Duodenal mucosa (tissue), 2 donors: ENCODE measurements around the gene TTLL9.
"Not testable (repeated sequence)": the region's sequence is repeated elsewhere in the genome, so short reads cannot be mapped to it uniquely, and the experiment has no call there.

Experiments used
- H3K27ac ChIP-seq: one replicate; pipeline ENCODE4 v1.7.0; 2013; ENCODE audit warnings: low read depth, low read length
- H3K27me3 ChIP-seq, 2 donors: one replicate each; pipeline ENCODE4 v1.7.0; 2013; ENCODE audit warnings: low read length in 2 of 2, control low read depth in 1 of 2; ENCODE audit not compliant: insufficient read depth in 2 of 2, control insufficient read depth in 1 of 2
- H3K36me3 ChIP-seq, 2 donors: one replicate each; pipeline ENCODE4 v1.7.0; 2013; ENCODE audit warnings: low read length in 2 of 2, control low read depth in 1 of 2; ENCODE audit not compliant: insufficient read depth in 2 of 2, control insufficient read depth in 1 of 2
- H3K4me1 ChIP-seq, 2 donors: one replicate each; pipeline ENCODE4 v1.7.0; 2013; ENCODE audit warnings: low read length in 2 of 2, control low read depth in 1 of 2; ENCODE audit not compliant: insufficient read depth in 2 of 2, control insufficient read depth in 1 of 2
- H3K4me3 ChIP-seq, 2 donors: one replicate each; pipeline ENCODE4 v1.7.0; 2013; ENCODE audit warnings: low read length in 2 of 2, low read depth in 1 of 2
- H3K9ac ChIP-seq, 2 donors: one replicate each; pipeline ENCODE4 v1.7.0; 2013; ENCODE audit warnings: low read length in 2 of 2, low read depth in 1 of 2
- H3K9me3 ChIP-seq, 2 donors: one replicate each; pipeline ENCODE4 v1.7.0; 2013; ENCODE audit warnings: low read length in 2 of 2, control low read depth in 1 of 2; ENCODE audit not compliant: control insufficient read depth in 1 of 2

The TTLL9 gene

GRCh38 chr20:31927627-31928159 is 57.3 kb downstream of the TTLL9 start:
- Histone ChIP-seq H3K4me1 (no peaks in the 10 kb centered on the region), H3K4me3 (no peak overlapping the region), H3K9me3 (no peaks in the 10 kb centered on the region), H3K27me3 (peaks cover 0 to 3% of the 10 kb centered on the region in 2 donors), H3K27ac (no peak overlapping the region), H3K36me3 (no peaks in the 10 kb centered on the region), H3K9ac (no peak overlapping the region)

- not testable (repeated sequence) for H3K4me1 ChIP-seq, H3K36me3 ChIP-seq, H3K27me3 ChIP-seq, H3K27ac ChIP-seq, H3K9ac ChIP-seq, H3K4me3 ChIP-seq, H3K9me3 ChIP-seq
Measured at GRCh38 chr20:31929631-31930030, 59.2 kb downstream of the TTLL9 start.

- peaks cover 0 to 3% of the 10 kb centered on the region in 2 donors for H3K27me3 ChIP-seq
- no peaks in the 10 kb centered on the region for H3K36me3 ChIP-seq
- no peak overlapping the region for H3K27ac ChIP-seq
- H3K9ac ChIP-seq = no peak overlapping the region
- H3K9me3 ChIP-seq = no peaks in the 10 kb centered on the region
- no peaks in the 10 kb centered on the region for H3K4me1 ChIP-seq
- no peak overlapping the region for H3K4me3 ChIP-seq
Measured at GRCh38 chr20:31930779-31931178, 60.3 kb downstream of the TTLL9 start.

- Histone ChIP-seq H3K4me1 (no peaks in the 10 kb centered on the region), H3K36me3 (no peaks in the 10 kb centered on the region), H3K27ac (no peak overlapping the region), H3K9ac (no peak overlapping the region), H3K9me3 (no peaks in the 10 kb centered on the region), H3K4me3 (no peak overlapping the region), H3K27me3 (peaks cover 0 to 2% of the 10 kb centered on the region in 2 donors)
Measured at GRCh38 chr20:31933698-31934097, 63.3 kb downstream of the TTLL9 start.

- Histone ChIP-seq H3K27ac (no peak overlapping the region), H3K36me3 (no peaks in the 10 kb centered on the region), H3K4me1 (no peaks in the 10 kb centered on the region), H3K9me3 (no peaks in the 10 kb centered on the region), H3K4me3 (no peak overlapping the region), H3K9ac (no peak overlapping the region), H3K27me3 (no peaks in the 10 kb centered on the region)
Measured at GRCh38 chr20:31934491-31934890, 64.1 kb downstream of the TTLL9 start.

- H3K27ac ChIP-seq = no peak overlapping the region
- H3K9me3 ChIP-seq = no peaks in the 10 kb centered on the region
- no peak overlapping the region for H3K4me3 ChIP-seq
- H3K36me3 ChIP-seq = no peaks in the 10 kb centered on the region
- no peaks in the 10 kb centered on the region for H3K4me1 ChIP-seq
- H3K27me3 ChIP-seq = no peaks in the 10 kb centered on the region
- H3K9ac ChIP-seq = no peak overlapping the region
Measured at GRCh38 chr20:31934968-31935764, 64.7 kb downstream of the TTLL9 start.

- no peak overlapping the region for H3K9ac ChIP-seq
- no peak overlapping the region for H3K27ac ChIP-seq
- no peak overlapping the region for H3K4me3 ChIP-seq
- H3K4me1 ChIP-seq = no peaks in the 10 kb centered on the region
- H3K27me3 ChIP-seq = no peaks in the 10 kb centered on the region
- H3K36me3 ChIP-seq = no peaks in the 10 kb centered on the region
- no peaks in the 10 kb centered on the region for H3K9me3 ChIP-seq
Measured at GRCh38 chr20:31936420-31936819, 66.0 kb downstream of the TTLL9 start.

- Histone ChIP-seq H3K9me3 (no peaks in the 10 kb centered on the region), H3K4me3 (no peak overlapping the region), H3K4me1 (no peaks in the 10 kb centered on the region), H3K36me3 (peaks cover 0 to 4% of the 10 kb centered on the region in 2 donors), H3K27ac (no peak overlapping the region), H3K9ac (no peak overlapping the region), H3K27me3 (no peaks in the 10 kb centered on the region)
Measured at GRCh38 chr20:31937820-31938219, 67.4 kb downstream of the TTLL9 start.

GRCh38 chr20:31939661-31940060 is 69.2 kb downstream of the TTLL9 start:
- Histone ChIP-seq H3K4me3 (no peak overlapping the region), H3K27ac (no peak overlapping the region), H3K36me3 (peaks cover 8 to 19% of the 10 kb centered on the region in 2 donors), H3K9ac (no peak overlapping the region), H3K27me3 (no peaks in the 10 kb centered on the region), H3K4me1 (no peaks in the 10 kb centered on the region), H3K9me3 (no peaks in the 10 kb centered on the region)

- Histone ChIP-seq H3K4me3 (no peak overlapping the region), H3K27me3 (no peaks in the 10 kb centered on the region), H3K27ac (no peak overlapping the region), H3K36me3 (peaks cover 33 to 53% of the 10 kb centered on the region in 2 donors), H3K9me3 (no peaks in the 10 kb centered on the region), H3K9ac (no peak overlapping the region), H3K4me1 (no peaks in the 10 kb centered on the region)
Measured at GRCh38 chr20:31943052-31943471, 72.6 kb downstream of the TTLL9 start.
